K562 (cell line): ENCODE measurements around the gene ISYNA1. TPM values are rescaled to one million over a fixed set of nuclear protein-coding genes. Genes with fewer than 3 reads are reported as not detected.

Experiments used
- CAMTA2 ChIP-seq: fragments of 250-450 bp; sonication (Bioruptor Pico); conservative IDR thresholded peaks from 2 replicates; pipeline ENCODE4 v1.5.1; 2022
- CCNT2 ChIP-seq: IDR thresholded peaks from 2 replicates; pipeline ENCODE4 v1.6.1; 2011; ENCODE audit warnings: borderline replicate concordance, low read depth, mild to moderate bottlenecking, moderate library complexity, mixed read lengths, low read length; ENCODE audit not compliant: insufficient read length; ENCODE audit errors: extremely low read depth
- E2F1 ChIP-seq: sonication (generic); formaldehyde crosslinking; IDR thresholded peaks from 2 replicates; pipeline ENCODE4 v1.8.1; 2023; ENCODE audit warnings: mild to moderate bottlenecking, missing genetic modification reagents, moderate library complexity
- ELF1 ChIP-seq: fragments of 200-800 bp; sonication (Bioruptor generic); IDR thresholded peaks from 2 replicates; pipeline ENCODE4 v1.6.1; 2016; ENCODE audit warnings: missing genetic modification characterization, missing compliant biosample characterization
- ELF4 ChIP-seq: fragments of 450-650 bp; formaldehyde crosslinking; IDR thresholded peaks from 2 replicates; pipeline ENCODE4 v1.4.0; 2022; ENCODE audit warnings: missing genetic modification characterization
- ESRRB ChIP-seq: fragments of 250-450 bp; sonication (Bioruptor Pico); IDR thresholded peaks from 2 replicates; pipeline ENCODE4 v1.5.0; 2020; ENCODE audit warnings: mild to moderate bottlenecking, moderate library complexity, borderline replicate concordance
- FOXP1 ChIP-seq: sonication (generic); formaldehyde crosslinking; IDR thresholded peaks from 2 replicates; pipeline ENCODE4 v1.8.0; 2022; ENCODE audit warnings: mild to moderate bottlenecking, missing genetic modification reagents
- GABPB2 ChIP-seq: fragments of 250-450 bp; sonication (Bioruptor Pico); conservative IDR thresholded peaks from 2 replicates; pipeline ENCODE4 v1.5.1; 2021; ENCODE audit warnings: mild to moderate bottlenecking
- HNRNPL ChIP-seq: fragments of 200-400 bp; formaldehyde crosslinking; IDR thresholded peaks from 2 replicates; pipeline ENCODE4 v1.6.1; 2017; ENCODE audit warnings: low read depth, mild to moderate bottlenecking, low read length
- KAT7 ChIP-seq: sonication (generic); formaldehyde crosslinking; IDR thresholded peaks from 2 replicates; pipeline ENCODE4 v1.8.0; 2022; ENCODE audit warnings: missing genetic modification reagents, mild to moderate bottlenecking, borderline replicate concordance
- L3MBTL2 ChIP-seq: fragments of 450-650 bp; IDR thresholded peaks from 2 replicates; pipeline ENCODE4 v1.6.1; 2016; ENCODE audit warnings: mild to moderate bottlenecking, moderate library complexity
- MBD1 ChIP-seq: fragments of 250-450 bp; sonication (Bioruptor Pico); IDR thresholded peaks from 2 replicates; pipeline ENCODE4 v1.8.0; 2022; ENCODE audit warnings: inconsistent platforms
- MYNN ChIP-seq, 2 experiments: sonication (generic); formaldehyde crosslinking in 1 of 2; IDR thresholded peaks; 2 replicates each; pipeline versions ENCODE4 v1.5.0 to v1.6.1; 2016 to 2020; ENCODE audit warnings: antibody characterized with exemption in 1 of 2, missing genetic modification reagents in 1 of 2
- NCOA6 ChIP-seq: fragments of 450-650 bp; IDR thresholded peaks from 2 replicates; pipeline ENCODE4 v1.6.1; 2017; ENCODE audit warnings: mild to moderate bottlenecking
- NEUROD1 ChIP-seq: fragments of 150-350 bp; IDR thresholded peaks from 2 replicates; pipeline ENCODE4 v1.6.1; 2014; ENCODE audit warnings: borderline replicate concordance, low read length, low read depth; ENCODE audit not compliant: partially characterized antibody
- NFXL1 ChIP-seq: fragments of 450-650 bp; formaldehyde crosslinking; IDR thresholded peaks from 2 replicates; pipeline ENCODE4 v1.4.0; 2021; ENCODE audit warnings: mild to moderate bottlenecking
- RBM15 ChIP-seq: fragments of 200-400 bp; formaldehyde crosslinking; IDR thresholded peaks from 2 replicates; pipeline ENCODE4 v1.6.1; 2018; ENCODE audit warnings: mild to moderate bottlenecking, low read length, moderate library complexity; ENCODE audit not compliant: insufficient read depth
- SAFB ChIP-seq: fragments of 200-400 bp; formaldehyde crosslinking; IDR thresholded peaks from 2 replicates; pipeline ENCODE4 v1.6.1; 2017; ENCODE audit warnings: low read depth, low read length, borderline replicate concordance
- SIN3A ChIP-seq, 2 experiments: fragments of 150-350 bp in 1 of 2; IDR thresholded peaks; 2 replicates each; pipeline ENCODE4 v1.6.1; 2011 to 2016; ENCODE audit warnings: borderline replicate concordance in 2 of 2, low read depth in 2 of 2, low read length in 2 of 2, mild to moderate bottlenecking in 2 of 2, moderate library complexity in 2 of 2; ENCODE audit not compliant: control insufficient read depth in 1 of 2
- SREBF2 ChIP-seq: sonication (generic); formaldehyde crosslinking; IDR thresholded peaks from 2 replicates; pipeline ENCODE4 v1.4.0; 2020; ENCODE audit warnings: mild to moderate bottlenecking, missing genetic modification reagents
- TRIM25 ChIP-seq: fragments of 450-650 bp; IDR thresholded peaks from 2 replicates; pipeline ENCODE4 v1.7.0; 2016; ENCODE audit warnings: borderline replicate concordance
- U2AF1 ChIP-seq: fragments of 200-400 bp; formaldehyde crosslinking; optimal IDR thresholded peaks from 2 replicates; pipeline ENCODE3; 2017; ENCODE audit warnings: mild to moderate bottlenecking, low read depth, low read length, moderate library complexity
- ZKSCAN8 ChIP-seq: fragments of 200-800 bp; sonication (Bioruptor generic); IDR thresholded peaks from 2 replicates; pipeline ENCODE4 v1.6.1; 2016; ENCODE audit warnings: missing genetic modification characterization, missing compliant biosample characterization
- ZNF551 ChIP-seq: fragments of 250-450 bp; sonication (Bioruptor Pico); IDR thresholded peaks from 2 replicates; pipeline ENCODE4 v1.5.0; 2021; ENCODE audit warnings: mild to moderate bottlenecking, moderate library complexity
- ZNF77 ChIP-seq: fragments of 250-450 bp; sonication (Bioruptor Pico); IDR thresholded peaks from 2 replicates; pipeline ENCODE4 v1.5.0; 2020
- polyA plus RNA-seq, 8 experiments: library from polyadenylated mRNA; depleted of rRNA in 4 of 8; stranded (reverse) in 5 of 8; unstranded in 3 of 8; fragments of >200 nt; fragmentation: Nextera tagmentation in 2 of 8; fragmentation: Illumina TruSeq in 1 of 8; extraction: Ambion mirVana in 2 of 8; extraction: Trizol in 1 of 8; gene quantifications; 2 replicates each; pipeline versions ENCODE4 v1.2.1 to v1.2.3, GENCODE V29; 2011 to 2014; ENCODE audit warnings: inconsistent platforms in 1 of 8, missing spikeins in 1 of 8
- total RNA-seq, 7 experiments: library from RNA; depleted of rRNA in 6 of 7; stranded (reverse); fragments of >200 nt in 6 of 7; fragmentation: Illumina TruSeq in 2 of 7; extraction: Trizol in 2 of 7; gene quantifications; 2 replicates each; pipeline versions ENCODE4 v1.2.1 to v1.2.3, GENCODE V29; 2011 to 2021; ENCODE audit warnings: low replicate concordance in 1 of 7

ISYNA1 gene
- total and polyA plus RNA-seq, 9 of the 15 experiments (the other 6 are each of a cell fraction or from before 2014, with no cell fraction given): 21.8 to 460 (median 93.2) TPM

- TF ChIP-seq NEUROD1: peak; percentile 32
- TF ChIP-seq NFXL1 (CRISPR knock-in tag): no peak
- TF ChIP-seq RBM15: no peak
- TF ChIP-seq ELF1 (tag): no peak
- peak; percentile 7; the same call in 1 of the 2 replicates for TF ChIP-seq MYNN (IDR thresholded peaks at IDR 0.05)
- TF ChIP-seq MYNN (CRISPR knock-in tag; IDR thresholded peaks at IDR 0.05): no peak
- TF ChIP-seq CCNT2: peak; percentile 56
- TF ChIP-seq GABPB2 (CRISPR knock-in tag): no peak
- no peak for TF ChIP-seq FOXP1 (CRISPR knock-in tag)
- TF ChIP-seq ESRRB: no peak
- no peak for TF ChIP-seq ZKSCAN8 (CRISPR knock-in tag)
- TF ChIP-seq HNRNPL: peak; percentile 81
- TF ChIP-seq KAT7 (CRISPR knock-in tag): 0 out of 2 replicates have a peak, but pooled peaks have one; percentile 39
- TF ChIP-seq ELF4: no peak
- peak; percentile 86 for TF ChIP-seq L3MBTL2
- TF ChIP-seq ZNF77: no peak
- peak; percentile 32 for TF ChIP-seq U2AF1
- TF ChIP-seq ZNF551: no peak
- TF ChIP-seq CAMTA2 (CRISPR knock-in tag): no peak
- TF ChIP-seq TRIM25: no peak
- TF ChIP-seq E2F1 (CRISPR knock-in tag): no peak
- no peak for TF ChIP-seq SREBF2 (CRISPR knock-in tag)
- TF ChIP-seq SAFB: peak; percentile 71; the same call in 1 of the 2 replicates
- no peak for TF ChIP-seq NCOA6
- no peak for TF ChIP-seq MBD1 (CRISPR knock-in tag)
- 0 out of 4 replicates have a peak, but pooled peaks of 1 of the 2 experiments have one; percentile 36 for TF ChIP-seq SIN3A (IDR thresholded peaks at IDR 0.05; ENCODE audit: borderline replicate concordance in 2 of 2, control insufficient read depth in 1 of 2, low read depth in 2 of 2, low read length in 2 of 2)
Measured at GRCh38 chr19:18433015-18433691, 4.8 kb downstream of the ISYNA1 start (continued).
